AG04449 (cell line): ENCODE results near the gene BUD13.

ENCODE experiments used
- CTCF ChIA-PET: fragments of 350-600 bp; formaldehyde crosslinking; extraction: SDS; loops from one replicate; lab custom pipeline; 2021; ENCODE audit warnings: antibody characterized with exemption; lab: Yijun Ruan, JAX
- POLR2A ChIA-PET: fragments of 400-600, 350-600 bp; formaldehyde crosslinking; extraction: SDS; loops from one replicate; lab custom pipeline; 2020; ENCODE audit warnings: antibody characterized with exemption, inconsistent platforms; lab: Yijun Ruan, JAX
- DNase-seq: peaks from one replicate; pipeline ENCODE4 v3.0.0-alpha.2; 2010; ENCODE audit warnings: low read depth, low spot score
- H3K4me3 ChIP-seq: 2 replicates; pipeline ENCODE4 v1.5.1; 2011; ENCODE audit warnings: low read depth, mild to moderate bottlenecking, control low read depth, low read length
- CTCF ChIP-seq: IDR thresholded peaks from one replicate; pipeline ENCODE4 v1.5.1; 2011; ENCODE audit warnings: mild to moderate bottlenecking, moderate library complexity, low read length, control low read depth, inconsistent platforms; ENCODE audit not compliant: insufficient read depth; ENCODE audit errors: missing control alignments

The BUD13 gene

GRCh38 chr11:116720895-116721294, 51.9 kb downstream of the BUD13 start:
- DNase-seq: no peak
- no peak overlapping the region for H3K4me3 ChIP-seq
- CTCF ChIA-PET: interaction anchor here (4.8 kb wide), 1 partner anchor 12 kb away, joined by 38 read pairs; no protein-coding TSS in a partner anchor
- POLR2A ChIA-PET: no interaction called here
- no peak for TF ChIP-seq CTCF

- no peak for TF ChIP-seq CTCF
- H3K4me3 ChIP-seq: no peak overlapping the region
- CTCF ChIA-PET: interaction anchor here (1.1 to 1.2 kb wide), 2 partner anchors 9 to 14 kb away, joined by 3 to 6 read pairs; no protein-coding TSS in a partner anchor
- DNase-seq: no peak
- POLR2A ChIA-PET: no interaction called here
Measured at GRCh38 chr11:116718955-116719501, 53.8 kb downstream of the BUD13 start.

- DNase-seq: no peak
- H3K4me3 ChIP-seq: no peak overlapping the region
- no peak for TF ChIP-seq CTCF
- ChIA-PET CTCF (interaction anchor here (1.0 to 2.5 kb wide), 3 partner anchors 15 to 25 kb away, joined by 3 to 6 read pairs (median 5); no protein-coding TSS in a partner anchor), POLR2A (no interaction called here)
Measured at GRCh38 chr11:116716621-116717020, 56.2 kb downstream of the BUD13 start.

- no peak for DNase-seq
- no peak for TF ChIP-seq CTCF
- ChIA-PET CTCF (interaction anchor here (1.7 to 2.5 kb wide), 2 partner anchors 13 to 17 kb away, joined by 6 read pairs; no protein-coding TSS in a partner anchor), POLR2A (no interaction called here)
- no peak overlapping the region for H3K4me3 ChIP-seq
Measured at GRCh38 chr11:116715383-116715782, 57.4 kb downstream of the BUD13 start.

- POLR2A ChIA-PET: no interaction called here
- no peak for DNase-seq
Measured at GRCh38 chr11:116714902-116715301, 57.9 kb downstream of the BUD13 start.

More at GRCh38 chr11:116714902-116715301, 57.9 kb downstream of the BUD13 start:
- TF ChIP-seq CTCF: no peak
- H3K4me3 ChIP-seq: no peak overlapping the region
- CTCF ChIA-PET: interaction anchor here (1.7 to 2.5 kb wide), 2 partner anchors 13 to 18 kb away, joined by 6 read pairs; no protein-coding TSS in a partner anchor
